Measurements from ENCODE around the gene TSPAN9. TPM values are rescaled to one million over a fixed set of nuclear protein-coding genes. Genes with fewer than 3 reads are reported as not detected.

The TSPAN9 gene
- total RNA-seq, 1 donor from 2014 or later, result 30.4 TPM

DNA sequence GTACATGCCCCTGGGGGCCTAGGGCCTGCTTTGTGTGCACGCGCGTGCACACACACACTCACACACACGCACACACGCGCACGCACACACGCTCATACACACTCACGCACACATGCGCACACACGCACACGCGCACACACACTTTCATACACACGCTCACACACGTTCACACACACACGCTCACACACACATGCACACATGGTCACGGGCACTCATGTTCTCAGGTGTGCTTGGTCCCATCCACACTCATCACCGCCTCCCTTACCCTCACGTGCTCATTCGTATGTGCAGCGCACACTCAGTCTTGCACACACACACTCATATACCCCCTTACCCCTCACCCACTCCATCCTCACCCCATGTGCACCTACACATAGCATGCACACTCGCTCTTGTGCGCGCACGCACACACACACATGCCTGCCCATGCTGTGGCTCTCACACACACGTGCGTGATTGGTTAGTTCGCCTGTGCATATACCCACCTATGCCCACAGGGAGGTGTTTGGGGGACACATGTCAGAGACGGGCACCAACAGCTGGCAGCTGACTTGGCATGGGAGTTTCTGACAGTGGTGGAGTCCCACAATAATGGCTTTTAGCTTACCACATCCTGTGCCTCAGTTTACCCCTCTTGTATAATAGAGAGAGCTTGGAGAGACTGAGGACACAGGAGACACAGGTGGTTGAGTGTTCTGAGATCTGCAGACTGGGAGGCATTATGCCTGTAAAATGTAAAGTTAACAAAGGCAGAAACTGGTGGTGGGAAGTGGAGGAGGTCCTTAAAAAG is 28.7 kb downstream of the TSPAN9 start:
- TF ChIP-seq, protein P1, sequence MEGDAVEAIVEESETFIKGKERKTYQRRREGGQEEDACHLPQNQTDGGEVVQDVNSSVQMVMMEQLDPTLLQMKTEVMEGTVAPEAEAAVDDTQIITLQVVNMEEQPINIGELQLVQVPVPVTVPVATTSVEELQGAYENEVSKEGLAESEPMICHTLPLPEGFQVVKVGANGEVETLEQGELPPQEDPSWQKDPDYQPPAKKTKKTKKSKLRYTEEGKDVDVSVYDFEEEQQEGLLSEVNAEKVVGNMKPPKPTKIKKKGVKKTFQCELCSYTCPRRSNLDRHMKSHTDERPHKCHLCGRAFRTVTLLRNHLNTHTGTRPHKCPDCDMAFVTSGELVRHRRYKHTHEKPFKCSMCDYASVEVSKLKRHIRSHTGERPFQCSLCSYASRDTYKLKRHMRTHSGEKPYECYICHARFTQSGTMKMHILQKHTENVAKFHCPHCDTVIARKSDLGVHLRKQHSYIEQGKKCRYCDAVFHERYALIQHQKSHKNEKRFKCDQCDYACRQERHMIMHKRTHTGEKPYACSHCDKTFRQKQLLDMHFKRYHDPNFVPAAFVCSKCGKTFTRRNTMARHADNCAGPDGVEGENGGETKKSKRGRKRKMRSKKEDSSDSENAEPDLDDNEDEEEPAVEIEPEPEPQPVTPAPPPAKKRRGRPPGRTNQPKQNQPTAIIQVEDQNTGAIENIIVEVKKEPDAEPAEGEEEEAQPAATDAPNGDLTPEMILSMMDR (IDR thresholded peaks at IDR 0.05; ENCODE audit: unreplicated experiment), result no peak
- Mint-ChIP-seq H3K27ac (no peak overlapping the region), H3K9me3 (ENCODE audit: low read depth) (no peaks in the 10 kb centered on the region), H3K27me3 (peaks cover 5% of the 10 kb centered on the region), H3K36me3 (ENCODE audit: insufficient read depth) (no peaks in the 10 kb centered on the region), H3K4me3 (ENCODE audit: low read depth) (no peak overlapping the region), H3K4me1 (ENCODE audit: low read depth) (peaks cover 15% of the 10 kb centered on the region)
- no peak for DNase-seq (ENCODE audit: low spot score, unreplicated experiment)

DNA sequence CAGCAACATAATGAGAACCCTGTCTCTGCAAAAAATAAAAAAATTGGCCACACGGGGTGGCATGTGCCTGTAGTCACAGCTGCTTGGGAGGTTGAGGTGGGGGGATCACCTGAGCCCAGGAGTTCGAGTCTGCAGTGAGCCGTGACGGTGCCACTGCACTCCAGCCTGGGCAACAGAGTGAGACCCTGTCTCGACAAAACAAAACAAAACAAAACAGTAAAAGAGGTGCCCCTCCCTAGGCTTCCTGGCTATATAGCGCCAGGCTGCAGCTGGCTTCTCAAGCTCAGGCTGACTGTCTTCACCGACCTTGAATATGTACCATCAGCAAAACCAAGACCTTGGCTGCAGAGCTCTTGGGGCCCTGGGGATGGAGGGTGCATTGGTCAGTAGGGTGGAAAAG is 29.4 kb downstream of the TSPAN9 start:
- H3K4me3 Mint-ChIP-seq (ENCODE audit: low read depth), result no peak overlapping the region
- DNase-seq (ENCODE audit: low spot score, unreplicated experiment), result no peak
- H3K27me3 Mint-ChIP-seq, result peaks cover 5% of the 10 kb centered on the region
- H3K36me3 Mint-ChIP-seq (ENCODE audit: insufficient read depth), result no peaks in the 10 kb centered on the region
- peaks cover 15% of the 10 kb centered on the region for H3K4me1 Mint-ChIP-seq (ENCODE audit: low read depth)
- no peaks in the 10 kb centered on the region for H3K9me3 Mint-ChIP-seq (ENCODE audit: low read depth)
- H3K27ac Mint-ChIP-seq, result no peak overlapping the region
- TF ChIP-seq, protein P1 (IDR thresholded peaks at IDR 0.05; ENCODE audit: unreplicated experiment), result no peak

DNA sequence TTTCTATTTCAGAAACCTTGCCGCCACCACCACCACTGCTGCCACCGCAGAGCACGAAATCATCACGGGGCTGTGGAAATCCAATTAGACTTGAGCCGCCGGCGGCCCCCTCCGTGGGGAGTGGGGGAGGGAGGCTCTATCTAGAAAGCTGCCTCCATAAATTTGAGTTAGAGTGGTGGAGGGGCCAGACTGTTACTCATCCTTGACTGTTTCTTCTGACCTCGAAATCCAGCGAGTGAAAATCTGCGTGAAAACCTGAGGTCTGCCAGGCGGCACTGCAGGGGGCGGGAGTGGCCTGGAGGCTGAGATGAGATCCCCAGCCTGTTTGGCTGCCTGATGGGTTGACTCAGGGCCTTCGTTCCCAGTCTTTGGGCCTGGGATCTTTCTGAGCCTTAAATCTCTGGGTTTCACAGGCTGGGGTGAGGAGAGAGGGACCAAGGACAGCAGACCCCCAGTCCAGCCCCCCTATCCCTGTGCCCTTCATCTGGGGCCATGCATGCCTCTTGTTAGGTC is 29.9 kb downstream of the TSPAN9 start:
- peaks cover 15% of the 10 kb centered on the region for H3K4me1 Mint-ChIP-seq (ENCODE audit: low read depth)
- no peaks in the 10 kb centered on the region for H3K9me3 Mint-ChIP-seq (ENCODE audit: low read depth)
- H3K36me3 Mint-ChIP-seq (ENCODE audit: insufficient read depth), result no peaks in the 10 kb centered on the region
- DNase-seq (ENCODE audit: low spot score, unreplicated experiment), result no peak
- TF ChIP-seq, protein P1 (IDR thresholded peaks at IDR 0.05; ENCODE audit: unreplicated experiment), result no peak
- H3K27ac Mint-ChIP-seq, result no peak overlapping the region
- H3K4me3 Mint-ChIP-seq (ENCODE audit: low read depth), result no peak overlapping the region
- peaks cover 5% of the 10 kb centered on the region for H3K27me3 Mint-ChIP-seq

DNA sequence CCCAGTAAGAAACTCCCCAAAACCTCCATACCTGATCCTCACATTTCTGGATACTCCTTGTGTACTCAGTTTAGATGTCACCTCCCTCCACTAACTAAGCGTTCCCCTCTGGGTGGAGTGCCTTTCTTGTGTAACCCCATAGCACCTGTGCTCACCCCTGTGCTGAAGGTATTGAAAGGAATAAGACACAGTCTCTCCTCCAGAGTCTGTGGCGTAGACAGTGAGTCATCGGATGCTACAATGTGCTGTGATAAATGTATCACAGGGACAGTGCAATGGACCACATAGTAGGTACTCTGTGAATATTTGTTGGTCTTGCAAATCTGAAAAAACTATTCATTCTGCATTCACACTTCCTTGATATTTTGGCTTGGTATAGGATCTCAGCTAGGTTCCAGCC is 30.8 kb downstream of the TSPAN9 start:
- no peak overlapping the region for H3K27ac Mint-ChIP-seq
- H3K9me3 Mint-ChIP-seq (ENCODE audit: low read depth), result no peaks in the 10 kb centered on the region
- TF ChIP-seq, protein P1 (IDR thresholded peaks at IDR 0.05; ENCODE audit: unreplicated experiment), result no peak
- H3K4me1 Mint-ChIP-seq (ENCODE audit: low read depth), result peaks cover 15% of the 10 kb centered on the region
- no peak overlapping the region for H3K4me3 Mint-ChIP-seq (ENCODE audit: low read depth)
- peaks cover 5% of the 10 kb centered on the region for H3K27me3 Mint-ChIP-seq
- DNase-seq (ENCODE audit: low spot score, unreplicated experiment), result no peak
- no peaks in the 10 kb centered on the region for H3K36me3 Mint-ChIP-seq (ENCODE audit: insufficient read depth)

DNA sequence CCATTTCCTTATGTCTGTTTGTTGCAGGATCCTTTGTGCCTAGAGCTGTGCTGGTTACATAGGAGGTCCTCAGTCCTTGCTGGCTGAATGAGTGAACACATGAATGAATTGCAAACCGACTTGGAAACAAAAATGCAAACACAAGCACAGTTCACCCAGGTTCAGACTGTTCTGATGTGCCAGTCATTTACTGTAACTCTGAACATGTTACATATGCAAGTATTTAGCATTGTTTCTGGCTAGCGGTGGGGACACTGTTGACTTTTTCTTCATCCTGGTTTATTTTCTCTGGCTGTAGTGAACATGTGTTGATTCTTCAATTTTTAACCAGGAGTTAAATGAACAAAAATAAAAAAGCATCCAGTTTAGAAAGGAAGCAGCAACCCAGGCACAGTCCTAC is 33.4 kb downstream of the TSPAN9 start:
- Mint-ChIP-seq H3K9me3 (ENCODE audit: low read depth) (no peaks in the 10 kb centered on the region), H3K27ac (no peak overlapping the region), H3K36me3 (ENCODE audit: insufficient read depth) (no peaks in the 10 kb centered on the region), H3K4me3 (ENCODE audit: low read depth) (no peak overlapping the region), H3K4me1 (ENCODE audit: low read depth) (peaks cover 5% of the 10 kb centered on the region), H3K27me3 (peaks cover 5% of the 10 kb centered on the region)
- DNase-seq (ENCODE audit: low spot score, unreplicated experiment), result no peak
- TF ChIP-seq, protein P1 (IDR thresholded peaks at IDR 0.05; ENCODE audit: unreplicated experiment), result no peak
